ENCODE measurements around the gene DGCR8.

DNA sequence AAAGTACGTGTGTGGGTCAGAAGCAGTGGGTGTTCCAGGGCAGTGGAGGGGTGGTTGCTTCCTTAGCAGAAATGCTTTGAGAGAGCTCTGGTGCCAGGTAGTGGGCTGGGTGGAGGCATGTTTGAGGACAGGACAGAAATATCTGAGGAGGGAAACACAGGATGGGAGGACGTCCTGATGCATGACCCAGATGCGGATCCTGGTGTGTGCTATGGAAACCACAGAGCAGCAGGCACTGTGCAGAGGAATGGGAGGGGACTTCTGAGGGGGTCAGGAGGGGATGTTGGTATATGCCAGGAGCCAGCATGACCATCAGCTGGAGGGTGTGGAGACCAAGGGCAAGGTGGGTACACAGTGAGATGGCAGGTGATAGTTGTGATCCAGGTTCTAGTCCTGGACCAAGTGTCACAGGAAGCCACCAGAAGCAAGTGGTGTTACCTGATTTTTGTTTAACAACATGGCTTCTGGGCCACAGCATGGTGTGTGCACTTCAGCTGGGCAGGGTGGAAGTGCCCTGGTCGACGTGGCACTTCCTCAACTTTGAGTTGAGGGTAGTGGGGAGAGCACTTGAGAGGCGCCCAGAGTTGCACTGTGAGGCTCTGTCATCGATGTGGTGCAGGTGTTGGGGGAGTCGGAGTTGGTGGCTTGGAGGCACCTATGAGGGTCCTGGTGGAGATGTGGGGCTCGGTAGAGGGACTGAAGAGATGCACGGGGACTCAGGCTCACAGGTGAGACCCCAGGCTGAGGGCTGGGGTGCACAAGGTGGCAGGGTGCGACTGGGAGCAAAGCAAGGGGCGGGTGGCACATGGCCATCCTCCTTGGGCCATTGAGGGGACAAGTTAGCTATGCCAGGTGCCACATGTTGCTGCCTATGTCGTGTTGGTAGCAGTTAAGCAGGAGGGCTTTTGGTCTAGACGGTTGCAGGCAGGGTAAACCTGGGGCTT, 7.5 kb downstream of the DGCR8 start:
- no peak for TF ChIP-seq EP300 (IDR thresholded peaks at IDR 0.05)
- TF ChIP-seq, protein P1, sequence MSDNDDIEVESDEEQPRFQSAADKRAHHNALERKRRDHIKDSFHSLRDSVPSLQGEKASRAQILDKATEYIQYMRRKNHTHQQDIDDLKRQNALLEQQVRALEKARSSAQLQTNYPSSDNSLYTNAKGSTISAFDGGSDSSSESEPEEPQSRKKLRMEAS (IDR thresholded peaks at IDR 0.05) = no peak
- no peak for TF ChIP-seq ZNF302 (CRISPR knock-in tag; IDR thresholded peaks at IDR 0.05)
- TF ChIP-seq RCOR1 (IDR thresholded peaks at IDR 0.05; ENCODE audit: low read depth, low read length) = no peak
- TF ChIP-seq, protein P2, sequence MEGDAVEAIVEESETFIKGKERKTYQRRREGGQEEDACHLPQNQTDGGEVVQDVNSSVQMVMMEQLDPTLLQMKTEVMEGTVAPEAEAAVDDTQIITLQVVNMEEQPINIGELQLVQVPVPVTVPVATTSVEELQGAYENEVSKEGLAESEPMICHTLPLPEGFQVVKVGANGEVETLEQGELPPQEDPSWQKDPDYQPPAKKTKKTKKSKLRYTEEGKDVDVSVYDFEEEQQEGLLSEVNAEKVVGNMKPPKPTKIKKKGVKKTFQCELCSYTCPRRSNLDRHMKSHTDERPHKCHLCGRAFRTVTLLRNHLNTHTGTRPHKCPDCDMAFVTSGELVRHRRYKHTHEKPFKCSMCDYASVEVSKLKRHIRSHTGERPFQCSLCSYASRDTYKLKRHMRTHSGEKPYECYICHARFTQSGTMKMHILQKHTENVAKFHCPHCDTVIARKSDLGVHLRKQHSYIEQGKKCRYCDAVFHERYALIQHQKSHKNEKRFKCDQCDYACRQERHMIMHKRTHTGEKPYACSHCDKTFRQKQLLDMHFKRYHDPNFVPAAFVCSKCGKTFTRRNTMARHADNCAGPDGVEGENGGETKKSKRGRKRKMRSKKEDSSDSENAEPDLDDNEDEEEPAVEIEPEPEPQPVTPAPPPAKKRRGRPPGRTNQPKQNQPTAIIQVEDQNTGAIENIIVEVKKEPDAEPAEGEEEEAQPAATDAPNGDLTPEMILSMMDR (IDR thresholded peaks at IDR 0.05) = no peak
- no peak for TF ChIP-seq POLR2A (IDR thresholded peaks at IDR 0.05; ENCODE audit: low read length)
- TF ChIP-seq CHD4 (IDR thresholded peaks at IDR 0.05; ENCODE audit: borderline replicate concordance) = no peak
- no peak for TF ChIP-seq RAD21 (conservative IDR thresholded peaks at IDR 0.05 in 1 of 2, IDR thresholded peaks at IDR 0.05 in 1 of 2)
- TF ChIP-seq PHF8 (IDR thresholded peaks at IDR 0.05; ENCODE audit: borderline replicate concordance, low read depth) = no peak
- TF ChIP-seq, protein P3, sequence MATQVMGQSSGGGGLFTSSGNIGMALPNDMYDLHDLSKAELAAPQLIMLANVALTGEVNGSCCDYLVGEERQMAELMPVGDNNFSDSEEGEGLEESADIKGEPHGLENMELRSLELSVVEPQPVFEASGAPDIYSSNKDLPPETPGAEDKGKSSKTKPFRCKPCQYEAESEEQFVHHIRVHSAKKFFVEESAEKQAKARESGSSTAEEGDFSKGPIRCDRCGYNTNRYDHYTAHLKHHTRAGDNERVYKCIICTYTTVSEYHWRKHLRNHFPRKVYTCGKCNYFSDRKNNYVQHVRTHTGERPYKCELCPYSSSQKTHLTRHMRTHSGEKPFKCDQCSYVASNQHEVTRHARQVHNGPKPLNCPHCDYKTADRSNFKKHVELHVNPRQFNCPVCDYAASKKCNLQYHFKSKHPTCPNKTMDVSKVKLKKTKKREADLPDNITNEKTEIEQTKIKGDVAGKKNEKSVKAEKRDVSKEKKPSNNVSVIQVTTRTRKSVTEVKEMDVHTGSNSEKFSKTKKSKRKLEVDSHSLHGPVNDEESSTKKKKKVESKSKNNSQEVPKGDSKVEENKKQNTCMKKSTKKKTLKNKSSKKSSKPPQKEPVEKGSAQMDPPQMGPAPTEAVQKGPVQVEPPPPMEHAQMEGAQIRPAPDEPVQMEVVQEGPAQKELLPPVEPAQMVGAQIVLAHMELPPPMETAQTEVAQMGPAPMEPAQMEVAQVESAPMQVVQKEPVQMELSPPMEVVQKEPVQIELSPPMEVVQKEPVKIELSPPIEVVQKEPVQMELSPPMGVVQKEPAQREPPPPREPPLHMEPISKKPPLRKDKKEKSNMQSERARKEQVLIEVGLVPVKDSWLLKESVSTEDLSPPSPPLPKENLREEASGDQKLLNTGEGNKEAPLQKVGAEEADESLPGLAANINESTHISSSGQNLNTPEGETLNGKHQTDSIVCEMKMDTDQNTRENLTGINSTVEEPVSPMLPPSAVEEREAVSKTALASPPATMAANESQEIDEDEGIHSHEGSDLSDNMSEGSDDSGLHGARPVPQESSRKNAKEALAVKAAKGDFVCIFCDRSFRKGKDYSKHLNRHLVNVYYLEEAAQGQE (IDR thresholded peaks at IDR 0.05) = no peak
- TF ChIP-seq RFX5 (IDR thresholded peaks at IDR 0.05) = no peak
- TF ChIP-seq CBX2 (IDR thresholded peaks at IDR 0.05; ENCODE audit: borderline replicate concordance, low read depth) = no peak
- TF ChIP-seq, protein P4, sequence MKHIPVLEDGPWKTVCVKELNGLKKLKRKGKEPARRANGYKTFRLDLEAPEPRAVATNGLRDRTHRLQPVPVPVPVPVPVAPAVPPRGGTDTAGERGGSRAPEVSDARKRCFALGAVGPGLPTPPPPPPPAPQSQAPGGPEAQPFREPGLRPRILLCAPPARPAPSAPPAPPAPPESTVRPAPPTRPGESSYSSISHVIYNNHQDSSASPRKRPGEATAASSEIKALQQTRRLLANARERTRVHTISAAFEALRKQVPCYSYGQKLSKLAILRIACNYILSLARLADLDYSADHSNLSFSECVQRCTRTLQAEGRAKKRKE (CRISPR knock-in tag; IDR thresholded peaks at IDR 0.05; ENCODE audit: low read depth) = no peak

All from A549 (cell line).